ENCODE data around the gene IGSF21.

The IGSF21 gene

GRCh38 chr1:18278946-18279345 lies 171.3 kb downstream of the IGSF21 start:
- no peak for FAIRE-seq

DNA sequence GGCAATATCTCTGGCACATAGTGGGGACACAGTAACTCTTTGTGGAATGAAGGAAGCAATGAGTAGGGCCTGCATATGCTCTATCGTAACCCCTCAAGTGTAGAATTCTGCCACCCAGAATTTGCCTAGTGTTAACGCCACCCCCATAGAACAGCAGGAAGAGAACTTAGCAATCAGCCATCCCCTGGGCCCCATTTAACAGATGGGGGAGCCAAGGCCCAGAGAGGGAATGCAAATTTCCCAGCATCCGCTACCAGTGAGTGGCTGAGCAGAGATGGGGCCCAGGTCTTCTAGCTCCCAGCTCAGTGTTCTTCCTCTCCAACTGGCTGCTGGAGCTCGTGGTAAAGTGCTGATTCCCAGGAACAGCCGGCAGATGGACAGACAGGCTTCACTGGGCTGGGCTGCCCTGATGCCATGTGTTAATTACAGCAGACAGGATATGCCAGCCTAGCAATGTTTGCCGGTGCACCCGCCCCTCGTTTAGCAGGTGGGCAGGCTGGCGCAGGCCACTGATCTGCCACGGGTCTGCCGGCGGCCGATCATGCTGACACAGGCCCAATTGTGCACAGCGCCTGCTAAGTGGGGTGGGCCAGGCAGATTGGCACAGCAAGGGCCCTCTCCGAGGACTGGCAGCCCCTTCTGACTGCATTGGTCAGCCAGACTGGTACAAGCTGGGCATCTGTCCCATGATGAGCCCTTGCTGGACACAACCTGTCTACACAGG lies 171.9 kb downstream of the IGSF21 start:
- no peak for FAIRE-seq

GRCh38 chr1:18280956-18281355 lies 173.4 kb downstream of the IGSF21 start:
- no peak for FAIRE-seq

GRCh38 chr1:18282851-18283600 lies 175.4 kb downstream of the IGSF21 start:
- no peak for FAIRE-seq

GRCh38 chr1:18283601-18284385 lies 176.2 kb downstream of the IGSF21 start:
- no peak for FAIRE-seq

GRCh38 chr1:18284805-18285537 lies 177.4 kb downstream of the IGSF21 start:
- FAIRE-seq: no peak

DNA sequence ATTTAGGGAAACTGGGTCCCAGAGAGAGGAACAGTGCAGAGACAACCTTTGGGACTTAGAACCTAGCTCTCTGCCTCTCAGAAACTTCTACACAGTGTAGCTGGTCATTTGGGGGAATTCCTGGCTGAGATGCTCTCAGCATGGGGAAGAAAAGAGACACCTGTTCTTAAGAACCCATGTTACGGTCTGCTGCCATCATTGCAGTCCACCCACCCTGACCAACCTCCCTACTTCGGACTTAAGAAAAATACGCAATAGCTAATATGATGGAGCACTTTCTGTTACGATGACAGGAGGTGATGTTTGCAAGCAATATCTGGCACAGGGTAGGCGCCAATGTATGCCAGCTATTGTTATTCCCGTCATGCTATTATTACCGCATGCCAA lies 177.9 kb downstream of the IGSF21 start:
- FAIRE-seq: no peak

GRCh38 chr1:18288722-18289121 lies 181.1 kb downstream of the IGSF21 start:
- no peak for FAIRE-seq

DNA sequence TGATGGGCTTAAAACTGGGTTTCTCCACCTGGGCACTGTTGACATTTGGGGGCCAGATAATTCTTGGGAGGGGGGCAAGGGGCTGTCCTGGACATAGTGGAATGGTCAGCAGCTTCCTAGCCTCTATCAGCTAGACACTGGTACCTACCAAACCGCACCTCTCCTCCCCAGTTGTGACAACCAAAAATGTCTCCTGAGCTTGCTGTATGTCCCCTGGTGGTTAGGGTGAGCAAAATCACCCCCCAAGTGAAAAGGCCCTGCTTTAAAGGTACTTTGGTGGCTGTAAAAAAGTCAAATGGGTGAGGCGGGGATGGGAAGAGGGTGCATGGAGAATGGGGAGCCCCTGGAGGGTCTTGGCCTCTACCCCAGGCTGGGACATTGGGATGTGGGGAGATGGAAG lies 182.0 kb downstream of the IGSF21 start:
- FAIRE-seq: no peak

GRCh38 chr1:18290740-18291412 lies 183.3 kb downstream of the IGSF21 start:
- no peak for FAIRE-seq

DNA sequence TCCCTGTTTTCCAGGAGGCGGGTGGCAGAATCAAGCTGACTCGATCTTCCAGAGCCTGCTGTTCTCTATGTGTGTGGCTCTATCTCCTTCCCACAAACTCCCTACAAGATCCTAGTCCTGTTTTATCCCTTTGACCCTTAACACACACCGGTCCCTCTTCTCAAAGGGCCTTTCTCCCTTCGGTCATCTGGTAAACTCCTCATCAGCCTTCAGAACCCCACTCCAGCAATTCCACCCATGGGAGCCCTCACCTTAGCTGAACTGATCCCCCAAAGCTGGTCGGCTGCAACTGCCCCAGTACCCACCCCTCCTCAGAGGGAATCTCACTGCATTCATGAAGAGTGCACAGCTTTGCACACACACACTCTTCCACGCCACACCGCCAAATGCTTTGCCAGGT lies 184.9 kb downstream of the IGSF21 start:
- no peak for FAIRE-seq

DNA sequence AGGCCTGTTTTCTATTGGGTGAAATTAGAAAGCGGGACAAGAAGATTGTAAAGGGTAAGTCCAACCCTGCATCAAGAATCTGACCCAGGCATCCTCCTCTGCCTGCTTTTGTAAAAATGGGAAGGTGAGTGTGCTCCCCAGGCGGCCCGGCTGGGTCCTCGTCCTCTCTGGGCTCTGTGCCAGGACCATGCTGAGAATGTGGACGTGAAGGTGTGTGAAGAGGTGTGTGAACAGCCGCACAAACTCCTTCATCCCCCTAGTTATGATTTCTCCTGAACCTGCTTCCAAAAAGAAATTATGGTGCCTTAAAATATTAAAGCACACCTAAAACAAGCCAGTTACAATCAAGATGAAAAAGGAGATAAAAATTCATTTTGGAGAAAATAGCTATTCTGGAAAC lies 185.7 kb downstream of the IGSF21 start:
- FAIRE-seq: no peak

DNA sequence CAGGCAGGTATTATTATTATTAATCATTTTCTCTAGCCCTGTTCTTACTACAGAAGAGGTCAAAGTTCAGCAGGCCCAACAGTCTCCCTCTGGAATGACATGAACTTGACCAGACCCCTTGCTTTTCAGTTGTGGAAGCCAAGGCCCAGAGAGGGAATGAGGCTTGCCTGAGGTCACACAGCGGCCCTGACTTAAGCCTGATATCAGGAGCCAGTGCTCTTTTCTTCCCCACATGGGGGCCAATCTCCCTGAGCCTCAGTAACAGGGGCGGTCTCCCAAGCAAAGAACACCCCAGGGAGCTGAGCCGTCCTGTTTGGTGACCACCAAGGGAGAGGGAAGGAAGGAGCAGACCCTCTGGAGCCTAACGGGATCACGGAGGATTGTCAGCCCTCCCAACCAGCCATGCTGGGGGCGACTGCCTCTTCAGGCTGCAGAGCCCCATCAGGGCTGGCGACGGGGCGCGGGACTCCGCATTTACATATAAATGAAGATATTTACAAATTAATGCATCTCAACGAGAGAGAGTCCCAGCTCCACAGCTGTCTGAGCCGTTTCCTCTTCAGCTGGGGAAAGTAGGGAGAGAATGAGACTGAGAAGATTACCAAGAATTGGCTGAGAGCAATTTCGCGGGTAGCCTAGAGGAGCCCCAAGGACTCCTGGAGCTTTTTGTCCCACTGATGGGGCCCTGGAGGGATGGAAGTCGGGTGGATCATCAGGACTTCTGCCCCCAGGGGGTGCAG lies 187.0 kb downstream of the IGSF21 start:
- no peak for FAIRE-seq

GRCh38 chr1:18297896-18298648 lies 190.5 kb downstream of the IGSF21 start:
- FAIRE-seq: no peak

DNA sequence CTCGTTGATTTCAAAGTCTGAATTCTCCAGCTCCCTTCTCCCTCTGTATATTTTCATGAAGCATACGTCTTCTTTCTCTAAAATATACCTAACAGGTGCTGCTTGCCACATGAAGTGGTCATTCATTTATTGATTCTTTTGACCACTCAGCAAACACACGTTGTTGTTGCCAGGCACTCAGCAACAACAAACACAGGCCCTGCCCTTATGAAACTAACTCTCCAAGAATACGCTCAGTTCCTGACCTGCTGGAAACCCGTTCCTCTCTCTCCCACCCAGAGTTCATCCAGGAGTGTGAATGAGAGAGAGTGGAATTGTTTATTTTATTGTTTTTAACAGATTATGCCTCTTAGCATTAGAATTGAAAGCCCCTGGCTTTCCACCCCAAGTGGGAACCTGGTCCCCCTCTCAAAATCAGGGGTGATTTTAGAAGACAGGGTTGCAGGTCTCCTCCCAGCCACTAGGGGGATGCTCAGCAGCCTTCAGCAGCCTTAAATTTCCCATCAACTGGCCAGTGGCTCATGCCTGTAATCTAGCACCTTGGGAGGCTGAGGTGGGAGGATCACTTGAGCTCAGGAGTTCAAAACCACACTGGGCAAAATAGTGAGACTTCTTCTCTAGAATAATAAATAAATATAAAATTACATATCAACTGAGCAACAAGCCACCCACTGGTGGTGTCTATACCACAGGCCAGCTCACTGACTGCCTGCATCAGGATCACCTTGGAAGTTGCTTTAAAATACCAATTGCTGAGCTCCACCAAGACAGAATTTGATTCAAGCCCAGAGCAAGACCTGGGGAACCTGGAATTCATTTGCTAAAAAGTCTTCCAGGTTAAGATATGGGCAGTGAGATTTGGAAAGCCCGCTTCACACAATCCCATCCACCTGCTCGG lies 192.1 kb downstream of the IGSF21 start:
- FAIRE-seq: no peak

- FAIRE-seq: no peak
Observed at GRCh38 chr1:18300376-18300775, 192.8 kb downstream of the IGSF21 start.

- FAIRE-seq: no peak
Observed at GRCh38 chr1:18302788-18303413, 195.3 kb downstream of the IGSF21 start.

GRCh38 chr1:18304151-18304869 lies 196.7 kb downstream of the IGSF21 start:
- FAIRE-seq: no peak

Measured in endometrium (tissue), 2 donors.